SK-N-MC (cell line): ENCODE measurements around the gene AHRR.
A peak's percentile ranks its signal among the peaks of the same experiment; 100 is the strongest.

Source experiments
- DNase-seq: peaks from one replicate; pipeline ENCODE4 v3.0.0-alpha.2; 2011; ENCODE audit warnings: low read depth, low spot score
- H3K27ac ChIP-seq: fragments of 200-600 bp; sonication (generic); 2 replicates; pipeline ENCODE4 v1.5.1; 2016; ENCODE audit warnings: mixed run types
- H3K36me3 ChIP-seq: fragments of 200-600 bp; sonication (generic); 2 replicates; pipeline ENCODE4 v1.6.1; 2017; ENCODE audit warnings: antibody characterized with exemption, low read length, mixed read lengths; ENCODE audit not compliant: insufficient read depth
- H3K4me3 ChIP-seq: fragments of 200-600 bp; sonication (generic); 2 replicates; pipeline ENCODE4 v1.5.1; 2016
- H3K9ac ChIP-seq: fragments of 200-600 bp; sonication (generic); 2 replicates; pipeline ENCODE4 v1.8.0; 2017; ENCODE audit warnings: mixed run types, mixed read lengths; ENCODE audit not compliant: insufficient read length
- H3K9me3 ChIP-seq: fragments of 200-600 bp; sonication (generic); 2 replicates; pipeline ENCODE4 v1.6.1; 2017; ENCODE audit warnings: low read depth, mild to moderate bottlenecking, antibody characterized with exemption, low read length, moderate library complexity, mixed read lengths
- EZH2 ChIP-seq: fragments of 200-600 bp; sonication (generic); IDR thresholded peaks from one replicate; pipeline ENCODE4 v1.6.1; 2017; ENCODE audit warnings: antibody characterized with exemption
- FOXP2 ChIP-seq: optimal IDR thresholded peaks from 2 replicates; pipeline ENCODE3; 2011; ENCODE audit warnings: mild to moderate bottlenecking, moderate library complexity; ENCODE audit not compliant: insufficient read depth; ENCODE audit errors: extremely low read length, control extremely low read depth
- POLR2AphosphoS5 ChIP-seq: IDR thresholded peaks from 2 replicates; pipeline ENCODE4 v1.6.1; 2012; ENCODE audit warnings: mild to moderate bottlenecking, low read depth, low read length, borderline replicate concordance

Gene AHRR

DNA sequence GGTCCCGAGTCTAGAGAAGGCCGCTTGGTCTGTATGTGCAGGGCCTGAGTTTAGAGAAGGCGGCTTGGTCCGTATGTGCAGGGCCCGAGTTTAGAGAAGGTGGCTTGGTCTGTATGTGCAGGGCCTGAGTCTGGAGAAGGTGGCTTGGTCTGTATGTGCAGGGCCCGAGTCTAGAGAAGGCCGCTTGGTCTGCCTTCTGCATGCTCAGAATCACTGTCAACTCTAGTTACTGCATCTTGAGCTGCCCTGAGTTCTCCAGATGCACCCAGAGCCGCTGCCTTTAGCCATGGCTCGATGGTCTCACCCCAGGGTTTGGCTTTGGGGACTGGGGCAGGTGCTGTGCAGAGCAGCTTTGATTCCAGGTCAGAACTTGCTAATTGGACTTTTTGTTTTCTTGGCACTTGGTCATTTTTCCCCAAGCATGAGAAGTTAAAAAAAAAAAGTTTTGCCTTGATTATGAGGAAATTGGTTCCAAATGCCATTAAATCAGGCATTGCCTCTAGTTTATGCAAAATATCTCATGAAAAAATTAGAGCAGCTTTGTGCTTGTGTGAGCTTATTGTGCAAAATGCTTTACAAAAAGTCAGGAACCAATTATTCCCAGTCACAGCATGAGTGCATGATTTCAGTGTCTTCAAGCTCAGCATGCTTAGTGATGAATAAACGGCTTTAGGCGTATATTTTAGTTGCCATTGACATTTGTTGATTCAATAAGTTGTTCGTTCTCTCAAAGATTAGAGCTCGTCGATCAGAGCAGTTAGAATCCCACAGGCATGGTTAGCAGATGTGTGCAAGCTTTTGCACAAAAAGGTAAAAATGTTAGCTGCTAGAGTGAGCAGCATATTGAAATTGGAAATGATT is 96.0 kb downstream of the AHRR start:
- Histone ChIP-seq H3K27ac (peak overlapping the region; percentile 98), H3K4me3 (peak overlapping the region; percentile 55), H3K36me3 (peaks cover 7% of the 10 kb centered on the region; the same call in 1 of the 2 replicates), H3K9ac (peak overlapping the region; percentile 37), H3K9me3 (no peaks in the 10 kb centered on the region)
- peak; percentile 97 for DNase-seq
- TF ChIP-seq POLR2AphosphoS5 (peak; percentile 74; the same call in 1 of the 2 replicates), FOXP2 (peak; percentile 85), EZH2 (no peak)

DNA sequence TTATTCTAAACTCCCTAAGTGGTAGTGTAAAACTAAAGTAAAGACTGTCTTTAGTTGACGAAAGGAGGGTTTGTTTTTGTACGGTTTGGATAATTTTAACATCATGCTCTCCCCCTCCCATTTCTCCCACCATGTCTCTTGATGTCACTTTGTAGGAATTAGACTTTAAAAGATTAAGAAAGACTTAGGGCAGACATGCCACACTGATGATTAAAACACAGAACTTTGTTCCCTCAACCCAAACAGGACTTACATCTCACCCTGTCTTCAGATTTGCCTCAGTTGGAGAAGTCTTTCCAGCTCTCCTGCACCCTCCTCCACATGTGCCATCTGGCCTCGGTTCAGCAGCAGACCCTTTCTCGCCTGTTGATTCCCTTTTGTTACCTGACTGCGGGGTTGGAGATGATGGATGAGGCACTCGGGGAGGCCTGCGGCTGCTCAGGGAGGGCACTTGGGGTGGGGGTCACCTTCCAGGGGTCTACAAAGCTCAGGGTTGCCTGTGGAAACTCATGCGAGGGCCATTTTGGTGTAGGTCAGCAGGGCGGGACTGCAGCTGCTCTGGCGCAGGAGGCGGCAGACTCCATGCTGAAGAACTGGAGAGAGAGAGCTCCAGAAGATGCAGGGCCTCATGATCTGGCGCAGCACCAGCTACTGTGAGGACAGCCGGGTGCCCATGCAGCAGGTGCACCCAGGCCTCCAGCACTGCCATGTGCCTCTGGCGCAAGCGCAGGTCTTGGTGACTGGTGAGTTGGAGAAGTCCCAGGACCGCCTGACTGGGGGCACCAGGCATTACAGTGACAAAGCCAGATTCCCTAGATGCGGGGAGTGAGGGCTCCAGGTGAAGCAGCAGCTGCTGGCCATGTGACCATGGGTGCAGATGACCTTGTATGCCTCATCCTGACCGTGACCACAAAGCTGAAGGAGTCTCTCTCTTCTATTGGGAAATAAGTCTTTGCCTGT is 96.9 kb downstream of the AHRR start:
- Histone ChIP-seq H3K27ac (peak overlapping the region; percentile 98), H3K9me3 (no peaks in the 10 kb centered on the region), H3K4me3 (peak overlapping the region; percentile 55), H3K36me3 (peaks cover 7% of the 10 kb centered on the region; the same call in 1 of the 2 replicates), H3K9ac (peak overlapping the region; percentile 37)
- DNase-seq = no peak
- TF ChIP-seq FOXP2 (no peak), POLR2AphosphoS5 (no peak), EZH2 (no peak)

DNA sequence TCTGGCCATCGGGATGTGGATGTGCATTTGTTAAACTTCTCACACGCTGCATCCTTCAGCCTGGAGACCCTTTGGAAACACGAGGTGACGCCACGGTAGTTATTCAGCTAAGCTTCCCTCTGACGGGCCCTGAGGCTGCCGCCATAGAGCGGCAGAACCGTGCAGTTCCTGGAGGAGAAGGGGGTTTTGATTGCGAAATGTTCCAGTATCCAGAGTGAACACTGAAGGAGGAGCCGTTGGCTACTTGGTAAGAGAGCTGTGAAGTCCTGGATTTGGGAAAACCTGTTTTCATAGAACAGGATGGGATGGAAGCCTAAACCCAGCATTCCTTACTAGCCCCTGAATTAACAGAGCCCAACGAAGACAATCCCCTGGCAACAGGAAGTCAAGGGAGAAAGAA is 98.5 kb downstream of the AHRR start:
- DNase-seq = no peak
- Histone ChIP-seq H3K9ac (peak overlapping the region; percentile 28), H3K9me3 (no peaks in the 10 kb centered on the region), H3K27ac (peak overlapping the region; percentile 98), H3K4me3 (peak overlapping the region; percentile 28; the same call in 1 of the 2 replicates), H3K36me3 (peaks cover 7% of the 10 kb centered on the region; the same call in 1 of the 2 replicates)
- no peak for TF ChIP-seq EZH2
- TF ChIP-seq POLR2AphosphoS5 = no peak
- TF ChIP-seq FOXP2 = no peak

DNA sequence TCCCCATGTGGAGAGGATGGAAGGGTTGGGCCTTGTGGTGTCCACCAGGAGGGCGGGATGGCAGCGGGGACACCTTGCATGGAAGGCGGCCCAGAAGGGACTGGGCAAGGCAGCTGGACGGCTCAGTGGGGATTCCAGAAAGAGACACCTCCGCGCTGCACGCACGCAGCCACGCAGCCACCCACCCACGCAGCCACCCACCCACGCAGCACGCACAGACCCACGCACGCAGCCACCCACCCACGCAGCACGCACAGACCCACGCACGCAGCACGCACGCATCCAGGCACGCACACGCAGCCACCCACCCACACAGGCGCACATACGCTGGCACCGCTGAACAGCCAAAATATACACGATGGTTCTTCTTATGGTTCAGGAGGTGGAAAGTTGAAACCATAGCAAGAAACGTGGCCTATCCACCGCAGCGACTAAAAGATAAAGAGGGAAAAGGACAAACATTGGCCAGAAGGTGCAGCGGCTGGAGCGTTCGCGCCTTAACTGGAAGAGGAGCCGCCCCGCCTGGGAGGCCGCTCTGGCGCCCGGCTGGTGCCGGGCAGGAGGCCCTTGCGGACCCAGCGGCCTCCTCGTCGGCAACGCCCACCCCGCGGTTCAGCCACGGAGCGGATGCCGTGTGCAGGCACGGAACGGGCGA is 99.2 kb downstream of the AHRR start:
- Histone ChIP-seq H3K4me3 (no peak overlapping the region), H3K9ac (no peak overlapping the region), H3K27ac (peak overlapping the region; percentile 98), H3K36me3 (peaks cover 7% of the 10 kb centered on the region; the same call in 1 of the 2 replicates), H3K9me3 (no peaks in the 10 kb centered on the region)
- no peak for DNase-seq
- TF ChIP-seq EZH2 = no peak
- TF ChIP-seq FOXP2 = no peak
- TF ChIP-seq POLR2AphosphoS5 = no peak

DNA sequence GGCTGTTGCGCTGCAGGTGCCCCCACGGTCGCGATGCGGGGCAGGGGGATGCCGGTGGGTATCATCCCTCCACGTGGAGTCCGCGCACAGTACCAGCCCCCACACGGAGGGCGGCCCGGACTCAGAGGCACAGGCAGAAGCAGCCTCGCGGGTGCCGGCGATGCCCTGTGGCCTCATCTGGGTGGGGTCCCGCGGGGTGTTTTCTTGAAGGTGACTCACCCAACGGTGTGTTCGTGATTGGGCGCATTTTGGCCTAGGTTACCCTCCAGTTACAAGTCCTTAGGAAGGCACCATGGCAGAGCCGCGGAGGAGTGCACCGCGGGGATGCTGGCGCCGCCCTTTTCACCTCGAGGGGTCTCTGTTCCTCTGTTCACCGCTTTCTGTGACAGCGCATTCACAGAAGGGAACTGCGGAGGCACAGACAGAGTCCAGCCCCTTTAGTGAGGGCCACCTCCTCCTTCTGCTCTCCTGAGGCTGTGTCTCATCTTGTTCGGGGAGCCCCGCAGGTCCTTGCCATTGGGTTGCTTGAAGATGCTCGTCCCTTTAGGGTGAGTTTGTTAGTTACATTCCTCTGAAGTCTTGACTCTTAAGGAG is 99.9 kb downstream of the AHRR start:
- TF ChIP-seq EZH2 = no peak
- no peak for TF ChIP-seq POLR2AphosphoS5
- no peak for TF ChIP-seq FOXP2
- no peak overlapping the region for H3K9ac ChIP-seq
- no peaks in the 10 kb centered on the region for H3K9me3 ChIP-seq
- peaks cover 7% of the 10 kb centered on the region; the same call in 1 of the 2 replicates for H3K36me3 ChIP-seq
- H3K27ac ChIP-seq = no peak overlapping the region
- no peak overlapping the region for H3K4me3 ChIP-seq
- DNase-seq = no peak

DNA sequence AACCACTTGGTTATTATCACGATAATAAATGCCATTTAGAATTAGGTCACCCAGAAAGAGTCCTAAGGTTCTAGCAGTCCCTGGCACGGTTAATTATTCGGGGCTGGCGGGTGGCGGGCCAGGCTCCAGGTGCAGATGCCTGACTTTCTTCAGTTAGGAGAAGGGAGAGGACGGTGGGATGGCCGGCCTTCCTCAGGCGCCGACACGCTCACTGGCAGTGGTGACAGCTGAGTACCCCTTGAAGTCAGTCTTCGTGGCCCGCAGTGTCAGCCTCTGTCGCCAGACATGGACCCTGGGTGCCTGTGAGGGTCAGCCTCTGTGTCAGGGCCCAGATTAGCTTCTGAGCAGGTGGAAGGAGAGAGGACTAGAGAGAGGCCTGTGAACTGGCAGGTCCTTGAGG is 100.4 kb downstream of the AHRR start:
- Histone ChIP-seq H3K27ac (no peak overlapping the region), H3K36me3 (peaks cover 9% of the 10 kb centered on the region; the same call in 1 of the 2 replicates), H3K9ac (no peak overlapping the region), H3K9me3 (no peaks in the 10 kb centered on the region), H3K4me3 (no peak overlapping the region)
- no peak for DNase-seq
- TF ChIP-seq FOXP2 (no peak), POLR2AphosphoS5 (no peak), EZH2 (no peak)

DNA sequence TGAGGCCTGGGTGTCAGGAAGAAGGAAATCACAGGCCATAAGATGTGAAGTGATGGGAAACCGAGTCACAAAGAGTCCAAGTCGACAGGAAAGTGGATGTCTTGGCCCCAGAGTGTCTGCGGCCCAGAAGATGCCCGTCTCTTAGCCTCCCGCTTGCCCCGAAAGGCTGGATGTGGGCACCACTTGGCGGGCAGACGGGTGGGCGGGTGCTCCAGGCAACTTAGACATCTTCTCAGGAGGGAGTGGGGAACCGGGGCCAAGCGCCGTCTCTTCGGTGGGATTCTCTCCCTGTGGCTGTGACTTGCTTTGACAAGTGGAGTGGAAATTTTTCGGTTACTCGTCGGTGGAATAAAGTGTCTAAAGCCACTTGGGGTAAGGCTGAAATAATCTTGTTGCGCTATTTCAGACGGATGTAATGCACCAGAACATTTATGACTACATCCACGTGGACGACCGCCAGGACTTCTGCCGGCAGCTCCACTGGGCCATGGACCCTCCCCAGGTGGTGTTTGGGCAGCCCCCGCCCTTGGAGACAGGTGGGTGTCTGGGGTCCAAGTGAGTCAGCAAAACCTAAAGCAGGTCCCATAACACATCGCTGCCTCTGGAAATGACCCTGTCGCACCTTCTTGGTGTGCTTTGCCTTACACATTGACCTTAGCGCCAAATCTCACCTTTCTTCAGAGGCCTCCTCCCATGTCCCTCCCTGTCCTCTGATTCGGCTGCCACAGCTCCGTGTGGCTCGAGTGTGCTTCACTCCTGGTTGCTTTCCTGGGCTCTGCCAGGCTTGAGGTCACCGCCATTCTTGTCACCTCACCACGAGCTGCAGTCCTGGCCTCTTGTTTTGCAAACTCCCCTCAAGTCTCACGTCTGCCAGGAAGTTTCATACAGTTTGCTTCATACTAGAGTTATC is 101.1 kb downstream of the AHRR start:
- Histone ChIP-seq H3K9me3 (no peaks in the 10 kb centered on the region), H3K4me3 (no peak overlapping the region), H3K9ac (no peak overlapping the region), H3K36me3 (peaks cover 16% of the 10 kb centered on the region; the same call in 1 of the 2 replicates), H3K27ac (peak overlapping the region; percentile 31; the same call in 1 of the 2 replicates)
- DNase-seq = no peak
- TF ChIP-seq EZH2 (no peak), POLR2AphosphoS5 (no peak), FOXP2 (no peak)

DNA sequence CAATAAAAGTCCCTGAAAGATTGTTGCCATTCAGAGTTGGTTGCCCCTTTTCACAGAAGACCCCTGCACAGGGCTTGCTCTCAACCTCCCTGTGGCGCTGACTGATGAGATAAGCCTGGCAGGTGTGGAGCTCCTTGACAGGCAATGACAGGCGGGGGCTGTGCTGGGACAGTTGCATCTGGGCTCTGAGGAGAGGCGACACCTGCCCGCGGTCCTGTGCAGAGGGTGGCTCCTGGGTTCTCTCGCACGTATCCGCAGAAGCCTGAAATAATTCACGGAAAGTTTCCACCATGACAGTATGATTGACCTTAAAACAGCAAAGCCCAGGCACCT is 101.7 kb downstream of the AHRR start:
- no peak for DNase-seq
- TF ChIP-seq EZH2 = no peak
- no peak for TF ChIP-seq FOXP2
- no peak for TF ChIP-seq POLR2AphosphoS5
- Histone ChIP-seq H3K9me3 (no peaks in the 10 kb centered on the region), H3K4me3 (no peak overlapping the region), H3K36me3 (peaks cover 22% of the 10 kb centered on the region; the same call in 1 of the 2 replicates), H3K9ac (no peak overlapping the region), H3K27ac (no peak overlapping the region; the same call in 1 of the 2 replicates)
